ENCODE results near the gene KCNN3.

The KCNN3 gene

DNA sequence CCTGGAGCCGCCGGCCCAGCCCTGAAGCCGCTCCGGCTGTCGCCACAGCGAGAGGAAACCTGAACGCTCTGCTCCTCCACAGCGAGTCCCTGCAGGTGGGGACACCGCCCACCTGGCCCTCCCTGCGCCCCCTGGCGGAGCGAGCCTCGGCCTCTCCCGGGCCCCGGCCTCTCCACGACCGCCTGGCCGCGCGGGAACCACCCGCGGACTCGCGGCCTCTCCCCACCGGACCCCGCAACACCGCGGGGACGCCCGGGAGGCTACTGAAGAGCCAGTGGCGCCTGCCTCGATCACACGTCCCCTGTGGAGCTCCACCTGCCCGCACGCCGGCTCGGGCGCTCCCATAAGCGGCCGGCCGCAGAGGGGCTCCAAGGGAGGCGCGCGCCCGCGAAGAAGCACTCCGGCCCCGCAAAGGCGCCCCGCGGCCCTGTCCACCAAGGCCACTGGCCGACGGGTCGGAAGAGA, 109.6 kb downstream of the KCNN3 start (continued):
- TF ChIP-seq ZBTB7A (tag by site-specific recombination; IDR thresholded peaks at IDR 0.05; ENCODE audit: low read depth) (no peak), ZIC2 (tag by site-specific recombination; IDR thresholded peaks at IDR 0.05) (peak; percentile 92), ZNF221 (tag by site-specific recombination; IDR thresholded peaks at IDR 0.05; ENCODE audit: borderline replicate concordance) (no peak), SCRT2 (tag by site-specific recombination; IDR thresholded peaks at IDR 0.05) (peak; percentile 64), MEIS1 (CRISPR knock-in tag; IDR thresholded peaks at IDR 0.05; ENCODE audit: borderline replicate concordance) (no peak), ZBTB20 (tag by site-specific recombination; IDR thresholded peaks at IDR 0.05) (peak; percentile 62; the same call in 1 of the 2 replicates), ZSCAN23 (tag by site-specific recombination; IDR thresholded peaks at IDR 0.05) (no peak), ZNF76 (tag by site-specific recombination; IDR thresholded peaks at IDR 0.05; ENCODE audit: borderline replicate concordance, low read depth) (peak; percentile 34; the same call in 1 of the 2 replicates), ZNF292 (tag by site-specific recombination; IDR thresholded peaks at IDR 0.05; ENCODE audit: borderline replicate concordance, low read depth) (no peak), ZNF501 (tag by site-specific recombination; IDR thresholded peaks at IDR 0.05) (peak; percentile 36; the same call in 1 of the 2 replicates), KLF10 (tag by site-specific recombination; IDR thresholded peaks at IDR 0.05) (peak; percentile 72), ZNF707 (tag by site-specific recombination; IDR thresholded peaks at IDR 0.05) (no peak), TRIM28 (IDR thresholded peaks at IDR 0.05; ENCODE audit: borderline replicate concordance, low read length) (no peak), KLF1 (tag by site-specific recombination; IDR thresholded peaks at IDR 0.05) (peak; percentile 87), ZNF274 (IDR thresholded peaks at IDR 0.05; ENCODE audit: low read length) (no peak), ZNF274 (tag by site-specific recombination; IDR thresholded peaks at IDR 0.05; ENCODE audit: borderline replicate concordance) (no peak), ZNF214 (tag by site-specific recombination; IDR thresholded peaks at IDR 0.05; ENCODE audit: borderline replicate concordance) (no peak), ZNF785 (tag by site-specific recombination; IDR thresholded peaks at IDR 0.05) (no peak), ZNF664 (tag by site-specific recombination; IDR thresholded peaks at IDR 0.05) (no peak), ZSCAN30 (tag by site-specific recombination; IDR thresholded peaks at IDR 0.05) (peak; percentile 59; the same call in 1 of the 2 replicates), ZNF112 (tag by site-specific recombination; IDR thresholded peaks at IDR 0.05) (no peak), ZNF792 (tag by site-specific recombination; IDR thresholded peaks at IDR 0.05) (no peak), KLF16 (tag by site-specific recombination; IDR thresholded peaks at IDR 0.05) (peak; percentile 81; the same call in 1 of the 2 replicates), ZNF510 (tag by site-specific recombination; IDR thresholded peaks at IDR 0.05; ENCODE audit: insufficient replicate concordance) (no peak), ZNF670 (tag by site-specific recombination; IDR thresholded peaks at IDR 0.05; ENCODE audit: low read depth) (no peak), ZNF521 (tag by site-specific recombination; IDR thresholded peaks at IDR 0.05) (no peak)
- TF ChIP-seq, protein P1, sequence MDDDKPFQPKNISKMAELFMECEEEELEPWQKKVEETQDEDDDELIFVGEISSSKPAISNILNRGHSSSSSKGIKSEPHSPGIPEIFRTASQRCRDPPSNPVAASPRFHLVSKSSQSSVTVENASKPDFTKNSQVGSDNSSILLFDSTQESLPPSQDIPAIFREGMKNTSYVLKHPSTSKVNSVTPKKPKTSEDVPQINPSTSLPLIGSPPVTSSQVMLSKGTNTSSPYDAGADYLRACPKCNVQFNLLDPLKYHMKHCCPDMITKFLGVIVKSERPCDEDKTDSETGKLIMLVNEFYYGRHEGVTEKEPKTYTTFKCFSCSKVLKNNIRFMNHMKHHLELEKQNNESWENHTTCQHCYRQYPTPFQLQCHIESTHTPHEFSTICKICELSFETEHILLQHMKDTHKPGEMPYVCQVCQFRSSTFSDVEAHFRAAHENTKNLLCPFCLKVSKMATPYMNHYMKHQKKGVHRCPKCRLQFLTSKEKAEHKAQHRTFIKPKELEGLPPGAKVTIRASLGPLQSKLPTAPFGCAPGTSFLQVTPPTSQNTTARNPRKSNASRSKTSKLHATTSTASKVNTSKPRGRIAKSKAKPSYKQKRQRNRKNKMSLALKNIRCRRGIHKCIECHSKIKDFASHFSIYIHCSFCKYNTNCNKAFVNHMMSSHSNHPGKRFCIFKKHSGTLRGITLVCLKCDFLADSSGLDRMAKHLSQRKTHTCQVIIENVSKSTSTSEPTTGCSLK (tag by site-specific recombination; IDR thresholded peaks at IDR 0.05) = no peak
- TF ChIP-seq, protein P2, sequence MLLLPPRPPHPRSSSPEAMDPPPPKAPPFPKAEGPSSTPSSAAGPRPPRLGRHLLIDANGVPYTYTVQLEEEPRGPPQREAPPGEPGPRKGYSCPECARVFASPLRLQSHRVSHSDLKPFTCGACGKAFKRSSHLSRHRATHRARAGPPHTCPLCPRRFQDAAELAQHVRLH (tag by site-specific recombination; IDR thresholded peaks at IDR 0.05) = no peak
- TF ChIP-seq, protein P3, sequence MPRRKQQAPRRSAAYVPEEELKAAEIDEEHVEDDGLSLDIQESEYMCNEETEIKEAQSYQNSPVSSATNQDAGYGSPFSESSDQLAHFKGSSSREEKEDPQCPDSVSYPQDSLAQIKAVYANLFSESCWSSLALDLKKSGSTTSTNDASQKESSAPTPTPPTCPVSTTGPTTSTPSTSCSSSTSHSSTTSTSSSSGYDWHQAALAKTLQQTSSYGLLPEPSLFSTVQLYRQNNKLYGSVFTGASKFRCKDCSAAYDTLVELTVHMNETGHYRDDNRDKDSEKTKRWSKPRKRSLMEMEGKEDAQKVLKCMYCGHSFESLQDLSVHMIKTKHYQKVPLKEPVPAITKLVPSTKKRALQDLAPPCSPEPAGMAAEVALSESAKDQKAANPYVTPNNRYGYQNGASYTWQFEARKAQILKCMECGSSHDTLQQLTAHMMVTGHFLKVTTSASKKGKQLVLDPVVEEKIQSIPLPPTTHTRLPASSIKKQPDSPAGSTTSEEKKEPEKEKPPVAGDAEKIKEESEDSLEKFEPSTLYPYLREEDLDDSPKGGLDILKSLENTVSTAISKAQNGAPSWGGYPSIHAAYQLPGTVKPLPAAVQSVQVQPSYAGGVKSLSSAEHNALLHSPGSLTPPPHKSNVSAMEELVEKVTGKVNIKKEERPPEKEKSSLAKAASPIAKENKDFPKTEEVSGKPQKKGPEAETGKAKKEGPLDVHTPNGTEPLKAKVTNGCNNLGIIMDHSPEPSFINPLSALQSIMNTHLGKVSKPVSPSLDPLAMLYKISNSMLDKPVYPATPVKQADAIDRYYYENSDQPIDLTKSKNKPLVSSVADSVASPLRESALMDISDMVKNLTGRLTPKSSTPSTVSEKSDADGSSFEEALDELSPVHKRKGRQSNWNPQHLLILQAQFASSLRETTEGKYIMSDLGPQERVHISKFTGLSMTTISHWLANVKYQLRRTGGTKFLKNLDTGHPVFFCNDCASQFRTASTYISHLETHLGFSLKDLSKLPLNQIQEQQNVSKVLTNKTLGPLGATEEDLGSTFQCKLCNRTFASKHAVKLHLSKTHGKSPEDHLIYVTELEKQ (tag by site-specific recombination; IDR thresholded peaks at IDR 0.05; ENCODE audit: borderline replicate concordance) = no peak
- TF ChIP-seq, protein P4, sequence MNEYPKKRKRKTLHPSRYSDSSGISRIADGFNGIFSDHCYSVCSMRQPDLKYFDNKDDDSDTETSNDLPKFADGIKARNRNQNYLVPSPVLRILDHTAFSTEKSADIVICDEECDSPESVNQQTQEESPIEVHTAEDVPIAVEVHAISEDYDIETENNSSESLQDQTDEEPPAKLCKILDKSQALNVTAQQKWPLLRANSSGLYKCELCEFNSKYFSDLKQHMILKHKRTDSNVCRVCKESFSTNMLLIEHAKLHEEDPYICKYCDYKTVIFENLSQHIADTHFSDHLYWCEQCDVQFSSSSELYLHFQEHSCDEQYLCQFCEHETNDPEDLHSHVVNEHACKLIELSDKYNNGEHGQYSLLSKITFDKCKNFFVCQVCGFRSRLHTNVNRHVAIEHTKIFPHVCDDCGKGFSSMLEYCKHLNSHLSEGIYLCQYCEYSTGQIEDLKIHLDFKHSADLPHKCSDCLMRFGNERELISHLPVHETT (tag by site-specific recombination; IDR thresholded peaks at IDR 0.05) = no peak
- TF ChIP-seq, protein P5, sequence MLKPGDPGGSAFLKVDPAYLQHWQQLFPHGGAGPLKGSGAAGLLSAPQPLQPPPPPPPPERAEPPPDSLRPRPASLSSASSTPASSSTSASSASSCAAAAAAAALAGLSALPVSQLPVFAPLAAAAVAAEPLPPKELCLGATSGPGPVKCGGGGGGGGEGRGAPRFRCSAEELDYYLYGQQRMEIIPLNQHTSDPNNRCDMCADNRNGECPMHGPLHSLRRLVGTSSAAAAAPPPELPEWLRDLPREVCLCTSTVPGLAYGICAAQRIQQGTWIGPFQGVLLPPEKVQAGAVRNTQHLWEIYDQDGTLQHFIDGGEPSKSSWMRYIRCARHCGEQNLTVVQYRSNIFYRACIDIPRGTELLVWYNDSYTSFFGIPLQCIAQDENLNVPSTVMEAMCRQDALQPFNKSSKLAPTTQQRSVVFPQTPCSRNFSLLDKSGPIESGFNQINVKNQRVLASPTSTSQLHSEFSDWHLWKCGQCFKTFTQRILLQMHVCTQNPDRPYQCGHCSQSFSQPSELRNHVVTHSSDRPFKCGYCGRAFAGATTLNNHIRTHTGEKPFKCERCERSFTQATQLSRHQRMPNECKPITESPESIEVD (tag by site-specific recombination; IDR thresholded peaks at IDR 0.05) = no peak
- TF ChIP-seq, protein P6, sequence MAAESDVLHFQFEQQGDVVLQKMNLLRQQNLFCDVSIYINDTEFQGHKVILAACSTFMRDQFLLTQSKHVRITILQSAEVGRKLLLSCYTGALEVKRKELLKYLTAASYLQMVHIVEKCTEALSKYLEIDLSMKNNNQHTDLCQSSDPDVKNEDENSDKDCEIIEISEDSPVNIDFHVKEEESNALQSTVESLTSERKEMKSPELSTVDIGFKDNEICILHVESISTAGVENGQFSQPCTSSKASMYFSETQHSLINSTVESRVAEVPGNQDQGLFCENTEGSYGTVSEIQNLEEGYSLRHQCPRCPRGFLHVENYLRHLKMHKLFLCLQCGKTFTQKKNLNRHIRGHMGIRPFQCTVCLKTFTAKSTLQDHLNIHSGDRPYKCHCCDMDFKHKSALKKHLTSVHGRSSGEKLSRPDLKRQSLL (tag by site-specific recombination; IDR thresholded peaks at IDR 0.05) = no peak
